HepG2 (cell line): ENCODE measurements around the gene SEC61G. TPM values are rescaled to one million over a fixed set of nuclear protein-coding genes. Genes with fewer than 3 reads are reported as not detected.
A peak's percentile ranks its signal among the peaks of the same experiment; 100 is the strongest.

Experiments used
- ARNT ChIP-seq: fragments of 450-650 bp; IDR thresholded peaks from 2 replicates; pipeline ENCODE4 v1.6.1; 2017
- DNMT3B ChIP-seq: conservative IDR thresholded peaks from 2 replicates; pipeline ENCODE4 v1.6.1; 2016; ENCODE audit warnings: missing biosample characterization, control low read depth
- ELF3 ChIP-seq: IDR thresholded peaks from 2 replicates; pipeline ENCODE4 v1.6.1; 2016; ENCODE audit warnings: missing genetic modification reagents, missing compliant biosample characterization
- KAT7 ChIP-seq: IDR thresholded peaks from 2 replicates; pipeline ENCODE4 v1.6.1; 2018; ENCODE audit warnings: borderline replicate concordance, missing compliant biosample characterization
- NR2C2 ChIP-seq: sonication (generic); formaldehyde crosslinking; IDR thresholded peaks from 2 replicates; pipeline ENCODE4 v1.4.0; 2020; ENCODE audit warnings: missing genetic modification reagents, mild to moderate bottlenecking, moderate library complexity, borderline replicate concordance
- PAF1 ChIP-seq: IDR thresholded peaks from 2 replicates; pipeline ENCODE4 v1.6.1; 2016; ENCODE audit warnings: missing genetic modification reagents, missing compliant biosample characterization
- RBAK ChIP-seq: sonication (generic); formaldehyde crosslinking; IDR thresholded peaks from 2 replicates; pipeline ENCODE4 v1.5.1; 2020; ENCODE audit warnings: mild to moderate bottlenecking, missing genetic modification reagents
- SATB2 ChIP-seq: sonication (generic); formaldehyde crosslinking; IDR thresholded peaks from 2 replicates; pipeline ENCODE4 v1.5.0; 2020; ENCODE audit warnings: missing genetic modification reagents
- TEAD2 ChIP-seq: sonication (generic); formaldehyde crosslinking; IDR thresholded peaks from 2 replicates; pipeline ENCODE4 v1.9.0; 2021; ENCODE audit warnings: missing genetic modification reagents
- YEATS2 ChIP-seq: sonication (generic); formaldehyde crosslinking; IDR thresholded peaks from 2 replicates; pipeline ENCODE4 v1.4.0; 2020; ENCODE audit warnings: missing genetic modification reagents, borderline replicate concordance
- ZFP62 ChIP-seq: sonication (generic); formaldehyde crosslinking; IDR thresholded peaks from 2 replicates; pipeline ENCODE4 v1.4.0; 2020; ENCODE audit warnings: missing genetic modification reagents
- ZKSCAN5 ChIP-seq: sonication (generic); formaldehyde crosslinking; IDR thresholded peaks from 2 replicates; pipeline ENCODE4 v1.5.1; 2020; ENCODE audit warnings: mild to moderate bottlenecking, missing genetic modification reagents
- ZNF382 ChIP-seq: sonication (generic); formaldehyde crosslinking; IDR thresholded peaks from 2 replicates; pipeline ENCODE4 v1.5.0; 2020; ENCODE audit warnings: missing genetic modification reagents, mild to moderate bottlenecking, borderline replicate concordance
- ZNF383 ChIP-seq: sonication (generic); formaldehyde crosslinking; IDR thresholded peaks from 2 replicates; pipeline ENCODE4 v1.4.0; 2020; ENCODE audit warnings: missing genetic modification reagents, mild to moderate bottlenecking, borderline replicate concordance
- ZNF564 ChIP-seq: sonication (generic); formaldehyde crosslinking; IDR thresholded peaks from 2 replicates; pipeline ENCODE4 v1.8.1; 2023; ENCODE audit warnings: mild to moderate bottlenecking, missing genetic modification reagents
- ZNF768 ChIP-seq: sonication (generic); formaldehyde crosslinking; IDR thresholded peaks from 2 replicates; pipeline ENCODE4 v1.4.0; 2020; ENCODE audit warnings: missing genetic modification reagents
- polyA plus RNA-seq, 8 experiments: library from polyadenylated mRNA; depleted of rRNA in 3 of 8; stranded (reverse) in 7 of 8; unstranded in 1 of 8; fragments of >200 nt; fragmentation: Illumina TruSeq in 4 of 8; extraction: Trizol in 4 of 8; gene quantifications; 2 replicates each; pipeline versions ENCODE4 v1.2.1 to v1.2.3, GENCODE V29; 2011 to 2016; ENCODE audit warnings: low read depth in 4 of 8, missing spikeins in 1 of 8, mixed read lengths in 1 of 8; ENCODE audit not compliant: insufficient read depth in 1 of 8
- total RNA-seq, 5 experiments: library from RNA; depleted of rRNA; stranded (reverse); fragments of >200 nt; fragmentation: Illumina TruSeq; extraction: Trizol; gene quantifications; 2 replicates each; pipeline ENCODE4 v1.2.3, GENCODE V29; 2016; ENCODE audit warnings: low read depth in 1 of 5
- TF ChIP-seq, protein P1 (sequence below), 2 experiments: IDR thresholded peaks; 2 replicates each; pipeline ENCODE4 v1.6.1; 2011 to 2012; ENCODE audit warnings: low read length in 2 of 2, borderline replicate concordance in 1 of 2, low read depth in 1 of 2, mild to moderate bottlenecking in 1 of 2, moderate library complexity in 1 of 2
- TF ChIP-seq, protein P2 (sequence below): sonication (generic); formaldehyde crosslinking; IDR thresholded peaks from 2 replicates; pipeline ENCODE4 v1.4.0; 2020; ENCODE audit warnings: missing genetic modification reagents, mild to moderate bottlenecking, borderline replicate concordance
- TF ChIP-seq, protein P3 (sequence below): IDR thresholded peaks from 2 replicates; pipeline ENCODE4 v1.6.1; 2012; ENCODE audit warnings: low read length, improper control_type of control experiment

Gene SEC61G
- total and polyA plus RNA-seq, 2 of the 13 experiments (the other 11 are each of a cell fraction or from before 2014, with no cell fraction given) = 126 to 328 TPM

DNA sequence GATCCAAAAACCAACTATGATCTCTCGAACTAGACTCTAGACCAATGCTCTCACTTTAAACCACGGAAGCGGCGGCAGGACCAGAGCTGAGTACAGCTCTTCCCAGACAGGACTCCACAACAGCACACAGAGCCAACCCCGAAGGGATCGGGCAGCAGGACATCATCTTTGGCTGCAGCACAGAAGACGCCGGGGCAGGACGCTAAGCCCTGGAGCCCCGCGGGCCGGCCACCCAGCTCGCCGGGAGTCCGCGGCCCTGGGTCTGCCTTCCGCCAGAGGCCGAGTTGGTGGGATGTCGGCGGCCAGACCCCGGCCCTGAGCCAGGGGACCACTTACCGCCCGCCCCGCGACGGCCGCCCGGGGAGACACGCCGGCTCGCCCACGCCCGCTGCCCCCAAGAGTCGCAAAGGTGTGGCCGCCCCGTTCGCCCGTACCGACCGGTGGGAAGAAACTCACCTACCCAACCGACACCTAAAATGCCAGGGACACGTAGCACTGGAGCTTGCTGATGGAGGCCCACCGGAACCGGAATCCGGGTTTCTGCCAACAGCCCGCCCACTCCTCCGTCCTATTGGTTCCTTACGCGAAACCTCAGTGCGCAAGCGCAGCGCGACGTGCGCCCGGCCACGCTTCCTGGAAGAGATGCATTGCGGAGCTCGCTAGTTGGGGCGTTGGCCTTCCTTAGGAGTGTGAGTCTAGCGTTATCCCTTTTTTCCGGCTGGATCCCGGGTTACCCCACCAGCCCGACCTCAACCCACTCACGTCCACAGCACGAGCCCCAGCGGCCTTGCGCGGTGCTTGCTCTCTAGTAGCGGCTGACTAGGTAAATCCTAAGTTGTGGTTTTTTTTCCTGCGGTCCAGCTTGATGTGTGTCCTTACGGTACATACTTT lies at the start of gene SEC61G (continued):
- TF ChIP-seq ZNF382 (CRISPR knock-in tag) (no peak), KAT7 (CRISPR knock-in tag) (peak; percentile 59), RBAK (CRISPR knock-in tag) (no peak), ZFP62 (CRISPR knock-in tag) (no peak), YEATS2 (CRISPR knock-in tag) (peak; percentile 87), TEAD2 (CRISPR knock-in tag) (no peak), ELF3 (CRISPR knock-in tag) (peak; percentile 77; the same call in 1 of the 2 replicates), NR2C2 (peak; percentile 64), ZNF768 (CRISPR knock-in tag) (no peak), SATB2 (peak; percentile 65; the same call in 1 of the 2 replicates), ARNT (no peak), ZNF564 (no peak), ZNF383 (CRISPR knock-in tag) (no peak; the same call in 1 of the 2 replicates), PAF1 (CRISPR knock-in tag) (no peak), DNMT3B (CRISPR knock-in tag) (no peak), ZKSCAN5 (CRISPR knock-in tag) (no peak)
- TF ChIP-seq, protein P1, sequence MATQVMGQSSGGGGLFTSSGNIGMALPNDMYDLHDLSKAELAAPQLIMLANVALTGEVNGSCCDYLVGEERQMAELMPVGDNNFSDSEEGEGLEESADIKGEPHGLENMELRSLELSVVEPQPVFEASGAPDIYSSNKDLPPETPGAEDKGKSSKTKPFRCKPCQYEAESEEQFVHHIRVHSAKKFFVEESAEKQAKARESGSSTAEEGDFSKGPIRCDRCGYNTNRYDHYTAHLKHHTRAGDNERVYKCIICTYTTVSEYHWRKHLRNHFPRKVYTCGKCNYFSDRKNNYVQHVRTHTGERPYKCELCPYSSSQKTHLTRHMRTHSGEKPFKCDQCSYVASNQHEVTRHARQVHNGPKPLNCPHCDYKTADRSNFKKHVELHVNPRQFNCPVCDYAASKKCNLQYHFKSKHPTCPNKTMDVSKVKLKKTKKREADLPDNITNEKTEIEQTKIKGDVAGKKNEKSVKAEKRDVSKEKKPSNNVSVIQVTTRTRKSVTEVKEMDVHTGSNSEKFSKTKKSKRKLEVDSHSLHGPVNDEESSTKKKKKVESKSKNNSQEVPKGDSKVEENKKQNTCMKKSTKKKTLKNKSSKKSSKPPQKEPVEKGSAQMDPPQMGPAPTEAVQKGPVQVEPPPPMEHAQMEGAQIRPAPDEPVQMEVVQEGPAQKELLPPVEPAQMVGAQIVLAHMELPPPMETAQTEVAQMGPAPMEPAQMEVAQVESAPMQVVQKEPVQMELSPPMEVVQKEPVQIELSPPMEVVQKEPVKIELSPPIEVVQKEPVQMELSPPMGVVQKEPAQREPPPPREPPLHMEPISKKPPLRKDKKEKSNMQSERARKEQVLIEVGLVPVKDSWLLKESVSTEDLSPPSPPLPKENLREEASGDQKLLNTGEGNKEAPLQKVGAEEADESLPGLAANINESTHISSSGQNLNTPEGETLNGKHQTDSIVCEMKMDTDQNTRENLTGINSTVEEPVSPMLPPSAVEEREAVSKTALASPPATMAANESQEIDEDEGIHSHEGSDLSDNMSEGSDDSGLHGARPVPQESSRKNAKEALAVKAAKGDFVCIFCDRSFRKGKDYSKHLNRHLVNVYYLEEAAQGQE (IDR thresholded peaks at IDR 0.05; ENCODE audit: borderline replicate concordance in 1 of 2, low read depth in 1 of 2, low read length in 2 of 2) = peak in 1 of 2 experiments; percentile 70; a peak in 1 of 4 replicates
- TF ChIP-seq, protein P2, sequence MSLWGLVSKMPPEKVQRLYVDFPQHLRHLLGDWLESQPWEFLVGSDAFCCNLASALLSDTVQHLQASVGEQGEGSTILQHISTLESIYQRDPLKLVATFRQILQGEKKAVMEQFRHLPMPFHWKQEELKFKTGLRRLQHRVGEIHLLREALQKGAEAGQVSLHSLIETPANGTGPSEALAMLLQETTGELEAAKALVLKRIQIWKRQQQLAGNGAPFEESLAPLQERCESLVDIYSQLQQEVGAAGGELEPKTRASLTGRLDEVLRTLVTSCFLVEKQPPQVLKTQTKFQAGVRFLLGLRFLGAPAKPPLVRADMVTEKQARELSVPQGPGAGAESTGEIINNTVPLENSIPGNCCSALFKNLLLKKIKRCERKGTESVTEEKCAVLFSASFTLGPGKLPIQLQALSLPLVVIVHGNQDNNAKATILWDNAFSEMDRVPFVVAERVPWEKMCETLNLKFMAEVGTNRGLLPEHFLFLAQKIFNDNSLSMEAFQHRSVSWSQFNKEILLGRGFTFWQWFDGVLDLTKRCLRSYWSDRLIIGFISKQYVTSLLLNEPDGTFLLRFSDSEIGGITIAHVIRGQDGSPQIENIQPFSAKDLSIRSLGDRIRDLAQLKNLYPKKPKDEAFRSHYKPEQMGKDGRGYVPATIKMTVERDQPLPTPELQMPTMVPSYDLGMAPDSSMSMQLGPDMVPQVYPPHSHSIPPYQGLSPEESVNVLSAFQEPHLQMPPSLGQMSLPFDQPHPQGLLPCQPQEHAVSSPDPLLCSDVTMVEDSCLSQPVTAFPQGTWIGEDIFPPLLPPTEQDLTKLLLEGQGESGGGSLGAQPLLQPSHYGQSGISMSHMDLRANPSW (CRISPR knock-in tag) = peak; percentile 90; the same call in 1 of the 2 replicates
- TF ChIP-seq, protein P3, sequence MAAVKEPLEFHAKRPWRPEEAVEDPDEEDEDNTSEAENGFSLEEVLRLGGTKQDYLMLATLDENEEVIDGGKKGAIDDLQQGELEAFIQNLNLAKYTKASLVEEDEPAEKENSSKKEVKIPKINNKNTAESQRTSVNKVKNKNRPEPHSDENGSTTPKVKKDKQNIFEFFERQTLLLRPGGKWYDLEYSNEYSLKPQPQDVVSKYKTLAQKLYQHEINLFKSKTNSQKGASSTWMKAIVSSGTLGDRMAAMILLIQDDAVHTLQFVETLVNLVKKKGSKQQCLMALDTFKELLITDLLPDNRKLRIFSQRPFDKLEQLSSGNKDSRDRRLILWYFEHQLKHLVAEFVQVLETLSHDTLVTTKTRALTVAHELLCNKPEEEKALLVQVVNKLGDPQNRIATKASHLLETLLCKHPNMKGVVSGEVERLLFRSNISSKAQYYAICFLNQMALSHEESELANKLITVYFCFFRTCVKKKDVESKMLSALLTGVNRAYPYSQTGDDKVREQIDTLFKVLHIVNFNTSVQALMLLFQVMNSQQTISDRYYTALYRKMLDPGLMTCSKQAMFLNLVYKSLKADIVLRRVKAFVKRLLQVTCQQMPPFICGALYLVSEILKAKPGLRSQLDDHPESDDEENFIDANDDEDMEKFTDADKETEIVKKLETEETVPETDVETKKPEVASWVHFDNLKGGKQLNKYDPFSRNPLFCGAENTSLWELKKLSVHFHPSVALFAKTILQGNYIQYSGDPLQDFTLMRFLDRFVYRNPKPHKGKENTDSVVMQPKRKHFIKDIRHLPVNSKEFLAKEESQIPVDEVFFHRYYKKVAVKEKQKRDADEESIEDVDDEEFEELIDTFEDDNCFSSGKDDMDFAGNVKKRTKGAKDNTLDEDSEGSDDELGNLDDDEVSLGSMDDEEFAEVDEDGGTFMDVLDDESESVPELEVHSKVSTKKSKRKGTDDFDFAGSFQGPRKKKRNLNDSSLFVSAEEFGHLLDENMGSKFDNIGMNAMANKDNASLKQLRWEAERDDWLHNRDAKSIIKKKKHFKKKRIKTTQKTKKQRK = no peak
